ENCODE measurements around the gene ZNF414. TPM values are rescaled to one million over a fixed set of nuclear protein-coding genes. Genes with fewer than 3 reads are reported as not detected.

The ZNF414 gene
- total and polyA plus RNA-seq, 9 of the 15 experiments (the other 6 are each of a cell fraction or from before 2014, with no cell fraction given) = 0.03 to 27.2 (median 2.2) TPM; not detected in 2

- ChIA-PET POLR2A (interaction anchor here (0.9 to 3.3 kb wide), 2 partner anchors 10 to 204 kb away, joined by 5 to 32 read pairs; partner anchors contain the start of genes NDUFA7, RPS28 and ZNF414), CTCF (ENCODE audit: low intra/inter-chr PET ratio) (no interaction called here)
- H3K9me3 ChIP-seq (replicated peaks; ENCODE audit: control insufficient read depth, insufficient read depth, low read depth, low read length) = no peaks in the 10 kb centered on the region
- H3K9ac ChIP-seq (ENCODE audit: insufficient read depth in 1 of 2, low read depth in 2 of 2, low read length in 2 of 2) = peak overlapping the region; percentile 68 to 89
- no peak for DNase-seq (ENCODE audit: extremely low read depth in 1 of 4, low spot score in 3 of 4)
- H3K27me3 ChIP-seq (ENCODE audit: control insufficient read depth in 2 of 2, insufficient read depth in 2 of 2, low read length in 2 of 2) = peaks cover 0 to 8% of the 10 kb centered on the region in 2 experiments; a peak in 2 of 5 replicates
- H3K4me3 ChIP-seq = peak overlapping the region; percentile 38
- no peaks in the 10 kb centered on the region for H3K79me2 ChIP-seq (ENCODE audit: control insufficient read depth, insufficient read depth, low read length)
- no peaks in the 10 kb centered on the region for H3K36me3 ChIP-seq (ENCODE audit: control insufficient read depth, insufficient read depth, low read length)
- H3K9me1 ChIP-seq (ENCODE audit: control insufficient read depth, insufficient read depth, low read length) = no peaks in the 10 kb centered on the region
- intact Hi-C loops (cut with micrococcal nuclease) = loop anchor here (5.0 kb wide), 1 partner anchor 57 kb away; no protein-coding TSS in a partner anchor
- H3K4me2 ChIP-seq (ENCODE audit: insufficient read depth, low read length) = peak overlapping the region; percentile 86
- peak overlapping the region; percentile 71 for H3K27ac ChIP-seq (ENCODE audit: extremely low read depth, low read depth, low read length)
- H3K4me1 ChIP-seq (replicated peaks in 1 of 2; ENCODE audit: control insufficient read depth in 2 of 2, insufficient read depth in 2 of 2, low read length in 2 of 2) = peaks cover 0 to 30% of the 10 kb centered on the region in 2 experiments; a peak in 3 of 5 replicates
- in situ Hi-C loops (cut with MboI) = no loop called here
- WGBS (ENCODE audit: insufficient coverage, low coverage, missing lambda C conversion rate) = under 1% methylated on average over 15 of the region's 15 CpGs
- H4K20me1 ChIP-seq (replicated peaks; ENCODE audit: control insufficient read depth, insufficient read depth, low read length) = no peaks in the 10 kb centered on the region
- ATAC-seq = no peak
- no peak for FAIRE-seq
- H2AFZ ChIP-seq (ENCODE audit: low read depth, low read length) = peak overlapping the region; percentile 89
- no TSS peak for BruUV-seq (replicated peaks)
- TF ChIP-seq ZNF140 (CRISPR knock-in tag; IDR thresholded peaks at IDR 0.05) (no peak), THRAP3 (IDR thresholded peaks at IDR 0.05; ENCODE audit: borderline replicate concordance) (no peak), ESRRB (CRISPR knock-in tag; IDR thresholded peaks at IDR 0.05; ENCODE audit: borderline replicate concordance) (no peak), ARNT (IDR thresholded peaks at IDR 0.05) (no peak), GTF3C2 (IDR thresholded peaks at IDR 0.05; ENCODE audit: borderline replicate concordance, extremely low read depth, insufficient read length) (no peak), BHLHE40 (IDR thresholded peaks at IDR 0.05; ENCODE audit: low read length) (no peak), ZNF436 (CRISPR knock-in tag; IDR thresholded peaks at IDR 0.05) (no peak), MAZ (CRISPR knock-in tag; conservative IDR thresholded peaks at IDR 0.05 in 1 of 2, IDR thresholded peaks at IDR 0.05 in 1 of 2) (no peak), ZNF511 (CRISPR knock-in tag; IDR thresholded peaks at IDR 0.05) (no peak), CXXC5 (CRISPR knock-in tag; IDR thresholded peaks at IDR 0.05) (peak; percentile 22), WHSC1 (IDR thresholded peaks at IDR 0.05; ENCODE audit: low read length) (no peak), L3MBTL2 (IDR thresholded peaks at IDR 0.05) (no peak), NELFE (IDR thresholded peaks at IDR 0.05; ENCODE audit: insufficient read depth, insufficient read length) (no peak), MTA2 (IDR thresholded peaks at IDR 0.05; ENCODE audit: low read depth) (no peak), SRF (CRISPR knock-in tag; IDR thresholded peaks at IDR 0.05) (no peak), POLR2AphosphoS5 (IDR thresholded peaks at IDR 0.05; ENCODE audit: control insufficient read depth, insufficient read depth, low read depth, low read length) (no peak), ELK3 (CRISPR knock-in tag; IDR thresholded peaks at IDR 0.05) (no peak), ETS2 (tag; IDR thresholded peaks at IDR 0.05; ENCODE audit: borderline replicate concordance, poor library complexity, severe bottlenecking) (no peak), RBFOX2 (IDR thresholded peaks at IDR 0.05; ENCODE audit: low read depth, low read length) (peak; percentile 55)
Observed at GRCh38 chr19:8525401-8525684, 11.4 kb upstream of the ZNF414 start.

Data from K562 (cell line).